HL-60 (cell line): ENCODE measurements around the gene SLCO1A2.

Source experiments
- DNase-seq, 2 experiments: peaks; one replicate each; pipeline ENCODE4 v3.0.0-alpha.2; 2010 to 2020; ENCODE audit warnings: low read depth in 1 of 2, low spot score in 1 of 2
- H3K27ac ChIP-seq: fragments of 250-450 bp; sonication (Bioruptor Pico); replicated peaks from 2 replicates; pipeline ENCODE4 v1.5.1; 2020; ENCODE audit warnings: mild to moderate bottlenecking, moderate library complexity
- H3K27me3 ChIP-seq: fragments of 250-450 bp; sonication (Bioruptor Pico); 2 replicates; pipeline ENCODE4 v1.5.1; 2021; ENCODE audit warnings: mild to moderate bottlenecking, moderate library complexity; ENCODE audit not compliant: insufficient read depth, poor library complexity, severe bottlenecking
- H3K4me3 ChIP-seq: replicated peaks from 2 replicates; pipeline ENCODE4 v1.5.1; 2011; ENCODE audit warnings: mild to moderate bottlenecking, control low read depth, low read length; ENCODE audit not compliant: insufficient read depth
- GABPA ChIP-seq: IDR thresholded peaks from 2 replicates; pipeline ENCODE4 v1.6.1; 2012; ENCODE audit warnings: low read depth
- POLR2AphosphoS5 ChIP-seq: IDR thresholded peaks from 2 replicates; pipeline ENCODE4 v1.6.1; 2012; ENCODE audit warnings: low read depth
- SPI1 ChIP-seq: IDR thresholded peaks from 2 replicates; pipeline ENCODE4 v1.6.1; 2012; ENCODE audit warnings: low read depth, mild to moderate bottlenecking, borderline replicate concordance
- TF ChIP-seq, protein P1 (sequence below): IDR thresholded peaks from one replicate; pipeline ENCODE4 v1.5.1; 2011; ENCODE audit warnings: low read length, control low read depth, inconsistent platforms; ENCODE audit not compliant: insufficient read depth
- TF ChIP-seq, protein P2 (sequence below): IDR thresholded peaks from 2 replicates; pipeline ENCODE4 v1.6.1; 2012; ENCODE audit warnings: low read depth; ENCODE audit not compliant: insufficient replicate concordance

The SLCO1A2 gene

DNA sequence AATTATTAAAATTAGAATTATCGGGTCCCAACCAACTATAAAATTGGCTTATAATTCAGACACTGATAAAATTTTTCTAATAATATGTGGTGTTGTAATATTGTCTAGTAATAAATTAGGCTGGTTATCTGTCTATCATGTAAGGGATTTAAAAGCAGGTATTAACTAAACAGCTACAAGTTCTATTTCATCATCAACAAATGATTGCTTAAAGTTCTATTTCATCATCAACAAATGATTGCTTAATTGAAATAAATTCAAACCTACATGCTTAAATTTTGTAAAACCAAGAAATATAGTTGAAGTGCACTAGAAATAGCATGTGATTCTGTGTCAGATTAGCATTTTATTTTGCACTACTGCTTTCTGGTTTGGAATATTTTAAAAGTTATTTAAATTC lies 34.1 kb downstream of the SLCO1A2 start:
- no peak overlapping the region for H3K27ac ChIP-seq
- H3K4me3 ChIP-seq = no peak overlapping the region
- no peaks in the 10 kb centered on the region for H3K27me3 ChIP-seq
- DNase-seq = peak in 1 of 2 experiments; percentile 11
- TF ChIP-seq, protein P1, sequence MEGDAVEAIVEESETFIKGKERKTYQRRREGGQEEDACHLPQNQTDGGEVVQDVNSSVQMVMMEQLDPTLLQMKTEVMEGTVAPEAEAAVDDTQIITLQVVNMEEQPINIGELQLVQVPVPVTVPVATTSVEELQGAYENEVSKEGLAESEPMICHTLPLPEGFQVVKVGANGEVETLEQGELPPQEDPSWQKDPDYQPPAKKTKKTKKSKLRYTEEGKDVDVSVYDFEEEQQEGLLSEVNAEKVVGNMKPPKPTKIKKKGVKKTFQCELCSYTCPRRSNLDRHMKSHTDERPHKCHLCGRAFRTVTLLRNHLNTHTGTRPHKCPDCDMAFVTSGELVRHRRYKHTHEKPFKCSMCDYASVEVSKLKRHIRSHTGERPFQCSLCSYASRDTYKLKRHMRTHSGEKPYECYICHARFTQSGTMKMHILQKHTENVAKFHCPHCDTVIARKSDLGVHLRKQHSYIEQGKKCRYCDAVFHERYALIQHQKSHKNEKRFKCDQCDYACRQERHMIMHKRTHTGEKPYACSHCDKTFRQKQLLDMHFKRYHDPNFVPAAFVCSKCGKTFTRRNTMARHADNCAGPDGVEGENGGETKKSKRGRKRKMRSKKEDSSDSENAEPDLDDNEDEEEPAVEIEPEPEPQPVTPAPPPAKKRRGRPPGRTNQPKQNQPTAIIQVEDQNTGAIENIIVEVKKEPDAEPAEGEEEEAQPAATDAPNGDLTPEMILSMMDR = no peak
- TF ChIP-seq, protein P2, sequence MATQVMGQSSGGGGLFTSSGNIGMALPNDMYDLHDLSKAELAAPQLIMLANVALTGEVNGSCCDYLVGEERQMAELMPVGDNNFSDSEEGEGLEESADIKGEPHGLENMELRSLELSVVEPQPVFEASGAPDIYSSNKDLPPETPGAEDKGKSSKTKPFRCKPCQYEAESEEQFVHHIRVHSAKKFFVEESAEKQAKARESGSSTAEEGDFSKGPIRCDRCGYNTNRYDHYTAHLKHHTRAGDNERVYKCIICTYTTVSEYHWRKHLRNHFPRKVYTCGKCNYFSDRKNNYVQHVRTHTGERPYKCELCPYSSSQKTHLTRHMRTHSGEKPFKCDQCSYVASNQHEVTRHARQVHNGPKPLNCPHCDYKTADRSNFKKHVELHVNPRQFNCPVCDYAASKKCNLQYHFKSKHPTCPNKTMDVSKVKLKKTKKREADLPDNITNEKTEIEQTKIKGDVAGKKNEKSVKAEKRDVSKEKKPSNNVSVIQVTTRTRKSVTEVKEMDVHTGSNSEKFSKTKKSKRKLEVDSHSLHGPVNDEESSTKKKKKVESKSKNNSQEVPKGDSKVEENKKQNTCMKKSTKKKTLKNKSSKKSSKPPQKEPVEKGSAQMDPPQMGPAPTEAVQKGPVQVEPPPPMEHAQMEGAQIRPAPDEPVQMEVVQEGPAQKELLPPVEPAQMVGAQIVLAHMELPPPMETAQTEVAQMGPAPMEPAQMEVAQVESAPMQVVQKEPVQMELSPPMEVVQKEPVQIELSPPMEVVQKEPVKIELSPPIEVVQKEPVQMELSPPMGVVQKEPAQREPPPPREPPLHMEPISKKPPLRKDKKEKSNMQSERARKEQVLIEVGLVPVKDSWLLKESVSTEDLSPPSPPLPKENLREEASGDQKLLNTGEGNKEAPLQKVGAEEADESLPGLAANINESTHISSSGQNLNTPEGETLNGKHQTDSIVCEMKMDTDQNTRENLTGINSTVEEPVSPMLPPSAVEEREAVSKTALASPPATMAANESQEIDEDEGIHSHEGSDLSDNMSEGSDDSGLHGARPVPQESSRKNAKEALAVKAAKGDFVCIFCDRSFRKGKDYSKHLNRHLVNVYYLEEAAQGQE = no peak
- no peak for TF ChIP-seq SPI1
- TF ChIP-seq GABPA = no peak
- no peak for TF ChIP-seq POLR2AphosphoS5

DNA sequence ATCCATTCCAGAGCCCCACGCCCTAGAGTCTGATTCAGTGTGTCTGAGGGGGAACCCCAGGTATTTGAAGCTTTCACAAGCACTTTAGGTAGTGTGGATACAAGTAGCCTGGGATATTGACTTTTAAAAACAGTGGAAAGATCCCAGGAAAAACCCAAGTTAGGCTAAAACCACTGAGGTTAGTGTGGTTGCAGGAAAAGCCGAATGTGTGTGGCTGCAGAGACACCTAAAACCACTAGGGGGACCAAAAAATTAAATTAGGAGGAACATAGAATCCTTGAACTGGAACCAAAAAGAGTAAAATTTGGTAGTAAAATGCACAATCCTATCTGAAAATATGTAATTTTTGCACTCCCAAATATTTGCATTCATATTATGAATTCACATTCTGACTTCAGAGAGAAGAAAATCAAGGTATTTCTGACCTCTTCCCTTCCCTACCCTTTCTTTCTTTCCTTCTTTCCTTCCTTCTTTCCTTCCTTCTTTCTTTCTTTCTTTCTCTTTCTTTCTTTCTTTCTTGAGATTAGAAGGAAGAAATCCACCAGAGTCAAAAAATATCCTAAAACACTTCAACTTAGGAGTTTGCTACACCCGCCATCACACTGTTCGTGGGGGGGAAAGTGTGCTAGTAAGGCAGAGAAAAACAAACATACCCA lies 37.8 kb downstream of the SLCO1A2 start:
- Histone ChIP-seq H3K4me3 (no peak overlapping the region), H3K27me3 (no peaks in the 10 kb centered on the region), H3K27ac (no peak overlapping the region)
- no peak for DNase-seq
- TF ChIP-seq SPI1 = no peak
- TF ChIP-seq, protein P1 = peak; percentile 52

DNA sequence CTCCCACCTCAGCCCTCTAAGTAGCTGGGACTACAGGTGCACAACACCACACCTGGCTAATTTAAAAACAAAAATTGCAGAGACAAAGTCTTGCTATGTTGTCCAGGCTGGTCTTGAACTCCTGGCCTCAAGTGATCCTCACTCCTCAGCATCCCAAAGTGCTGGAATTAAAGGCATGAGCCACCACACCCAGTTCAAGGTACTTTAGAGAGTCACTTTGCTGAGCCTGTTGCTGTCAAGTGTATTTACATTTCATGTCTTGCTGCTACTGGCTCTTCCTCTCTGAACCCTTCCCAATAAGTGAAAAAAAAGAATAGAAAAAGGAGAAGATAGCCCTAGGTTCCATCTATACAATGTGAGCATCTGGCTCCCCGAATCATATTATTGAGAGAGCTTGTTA lies 38.4 kb downstream of the SLCO1A2 start:
- Histone ChIP-seq H3K27me3 (no peaks in the 10 kb centered on the region), H3K27ac (no peak overlapping the region), H3K4me3 (no peak overlapping the region)
- no peak for DNase-seq
- TF ChIP-seq, protein P1 = no peak
- TF ChIP-seq POLR2AphosphoS5 (no peak), SPI1 (no peak), GABPA (no peak)
- TF ChIP-seq, protein P2 = no peak

DNA sequence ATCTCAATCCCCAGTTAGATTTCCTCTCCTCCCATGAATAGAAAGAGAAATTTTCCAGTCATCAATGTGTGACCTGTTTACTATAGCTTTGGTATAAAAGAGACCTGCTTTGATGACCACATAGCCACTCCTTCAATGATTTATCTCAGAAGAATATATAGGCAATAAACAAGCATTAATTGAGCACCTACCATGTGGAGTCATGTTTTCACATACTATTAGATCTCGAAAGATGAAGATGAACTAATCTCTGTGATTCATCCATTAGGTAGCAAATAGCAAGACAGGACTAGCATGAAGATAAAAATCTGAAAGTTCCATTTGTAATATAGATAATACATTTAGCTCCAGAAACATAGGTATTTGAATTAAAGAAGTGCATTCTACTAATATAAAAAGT lies 40.5 kb downstream of the SLCO1A2 start:
- TF ChIP-seq, protein P1 = no peak
- TF ChIP-seq SPI1 = no peak
- no peak for TF ChIP-seq GABPA
- TF ChIP-seq, protein P2 = no peak
- no peak for TF ChIP-seq POLR2AphosphoS5

More for the DNA sequence above, 40.5 kb downstream of the SLCO1A2 start:
- DNase-seq = no peak
- no peak overlapping the region for H3K27ac ChIP-seq
- H3K27me3 ChIP-seq = no peaks in the 10 kb centered on the region
- no peak overlapping the region for H3K4me3 ChIP-seq
